GM10248 (cell line): ENCODE results near the gene AKAP12.

Source experiments
- CTCF ChIA-PET: fragments of 300-600 bp; sonication (Branson Sonifier 250); formaldehyde crosslinking; extraction: SDS; loops from one replicate; lab custom pipeline; 2021; ENCODE audit warnings: antibody characterized with exemption; lab: Yijun Ruan, JAX
- POLR2A ChIA-PET: fragments of 350-650 bp; sonication (Branson Sonifier 250); formaldehyde crosslinking; extraction: SDS; loops from one replicate; lab custom pipeline; 2020; ENCODE audit warnings: antibody characterized with exemption; lab: Yijun Ruan, JAX
- DNase-seq: peaks from one replicate; pipeline ENCODE4 v3.0.0; 2012; ENCODE audit errors: extremely low spot score
- CTCF ChIP-seq: IDR thresholded peaks from 2 replicates; pipeline ENCODE4 v1.5.1; 2012; ENCODE audit warnings: mild to moderate bottlenecking, low read depth; ENCODE audit errors: extremely low read depth, missing control alignments, control extremely low read depth

The AKAP12 gene

DNA sequence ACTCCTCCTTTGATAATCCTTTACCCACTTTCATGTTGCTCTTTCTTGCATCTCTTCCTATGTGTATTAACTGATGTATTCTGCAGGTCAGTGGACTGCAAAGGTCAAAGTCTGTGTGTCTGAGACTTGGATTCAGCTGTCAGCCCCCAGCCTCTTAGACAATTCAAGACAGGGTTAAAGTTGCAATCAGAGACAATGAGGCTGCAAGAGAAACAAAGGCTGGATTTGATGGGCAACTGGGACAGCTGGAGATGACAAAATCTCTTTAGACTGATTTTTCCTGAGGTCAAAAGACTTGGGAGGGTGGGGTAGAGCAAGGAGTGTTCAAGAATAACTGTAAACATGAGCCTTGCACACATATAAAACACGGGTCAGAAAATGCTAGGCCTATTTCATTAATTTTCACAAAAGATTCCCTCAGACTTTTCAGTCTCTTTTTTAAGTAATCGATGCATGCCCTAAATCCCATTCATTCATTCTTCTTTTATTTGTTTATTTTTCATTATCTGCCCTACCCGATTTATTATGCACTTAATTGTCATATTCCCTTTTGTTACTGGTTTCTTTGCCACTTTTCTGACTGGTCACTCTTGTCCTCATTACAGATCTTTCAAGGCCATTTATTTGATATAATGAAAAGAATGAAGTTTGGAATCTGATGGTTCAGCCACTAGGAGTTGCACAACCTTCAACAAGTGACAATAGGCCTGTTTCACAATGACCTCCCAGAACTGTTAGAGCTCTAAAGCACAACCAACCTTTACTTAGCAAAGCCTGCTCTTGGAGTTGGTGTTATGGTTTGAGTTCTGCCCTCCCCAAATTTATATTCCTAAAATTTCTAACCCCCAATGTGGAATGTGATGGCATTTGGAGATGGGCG lies 33.8 kb upstream of the AKAP12 start:
- no peak for TF ChIP-seq CTCF
- CTCF ChIA-PET = interaction anchor here (1.6 kb wide), 1 partner anchor 11 kb away, joined by 4 read pairs; no protein-coding TSS in a partner anchor
- no peak for DNase-seq
- POLR2A ChIA-PET = no interaction called here

GRCh38 chr6:151207674-151208073 lies 32.1 kb upstream of the AKAP12 start:
- ChIA-PET CTCF (interaction anchor here (1.6 kb wide), 1 partner anchor 9 kb away, joined by 4 read pairs; no protein-coding TSS in a partner anchor), POLR2A (no interaction called here)
- no peak for DNase-seq
- no peak for TF ChIP-seq CTCF

GRCh38 chr6:151209071-151209831 lies 30.5 kb upstream of the AKAP12 start:
- no peak for DNase-seq
- CTCF ChIA-PET = interaction anchor here (0.8 to 2.4 kb wide), 2 partner anchors 24 to 115 kb away, joined by 3 to 9 read pairs; no protein-coding TSS in a partner anchor

GRCh38 chr6:151211075-151211474 lies 28.7 kb upstream of the AKAP12 start:
- ChIA-PET CTCF (interaction anchor here (1.3 to 2.4 kb wide), 2 partner anchors 113 to 307 kb away, joined by 3 to 9 read pairs; no protein-coding TSS in a partner anchor), POLR2A (no interaction called here)
- DNase-seq = no peak
- no peak for TF ChIP-seq CTCF

More at GRCh38 chr6:151209071-151209831, 30.5 kb upstream of the AKAP12 start:
- POLR2A ChIA-PET = no interaction called here
- TF ChIP-seq CTCF = no peak

DNA sequence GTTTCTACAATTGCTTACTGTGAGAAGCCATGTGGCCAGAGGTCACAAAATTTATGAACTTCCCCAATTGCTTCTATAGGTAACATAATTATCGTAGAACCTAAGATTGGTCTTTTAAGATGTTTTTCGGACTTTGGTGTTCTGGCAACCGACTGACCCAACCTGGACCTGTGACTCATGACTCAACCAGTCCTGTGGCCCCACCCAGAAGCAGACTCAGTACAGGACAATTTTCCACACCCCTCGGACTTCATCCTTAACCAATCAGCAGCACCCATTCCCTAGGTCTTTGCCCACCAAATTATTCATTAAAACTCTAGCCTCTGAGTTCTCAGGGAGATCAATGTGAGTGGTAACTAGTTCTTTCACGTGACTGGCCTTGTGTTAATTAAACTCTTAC lies 26.4 kb upstream of the AKAP12 start:
- no peak for DNase-seq
- CTCF ChIA-PET = no interaction called here
- no peak for TF ChIP-seq CTCF
- POLR2A ChIA-PET = no interaction called here

DNA sequence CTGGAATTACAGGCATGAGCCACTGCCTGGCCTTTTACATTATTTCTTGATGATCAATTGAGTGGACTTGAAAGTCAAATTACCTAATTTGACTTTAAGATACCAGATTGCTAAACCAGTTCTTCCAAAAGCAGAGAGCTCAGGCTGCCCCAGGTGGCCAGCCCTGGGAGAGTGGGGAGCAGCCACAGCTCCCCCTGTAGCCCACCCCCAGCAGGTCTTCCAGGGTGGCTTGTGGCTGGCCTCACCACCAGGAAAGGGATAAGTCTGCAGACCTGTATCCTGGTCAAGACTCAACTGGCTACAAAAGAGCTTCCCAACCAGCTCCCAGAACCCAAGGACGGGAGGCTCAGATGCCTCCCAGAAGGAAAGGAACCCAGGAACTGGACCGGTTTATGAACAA lies 23.8 kb upstream of the AKAP12 start:
- ChIA-PET POLR2A (no interaction called here), CTCF (interaction anchor here (1.1 to 1.5 kb wide), 2 partner anchors 9 to 12 kb away, joined by 3 to 4 read pairs; no protein-coding TSS in a partner anchor)
- no peak for TF ChIP-seq CTCF
- no peak for DNase-seq
